Amygdala (tissue), 56 donors: Measurements from ENCODE around the gene OGFR.

Experiments used
- DNase-seq, 56 donors: peaks; one replicate each; lab custom pipeline; 2025; lab: John Stamatoyannopoulos, UW

Gene OGFR

DNA sequence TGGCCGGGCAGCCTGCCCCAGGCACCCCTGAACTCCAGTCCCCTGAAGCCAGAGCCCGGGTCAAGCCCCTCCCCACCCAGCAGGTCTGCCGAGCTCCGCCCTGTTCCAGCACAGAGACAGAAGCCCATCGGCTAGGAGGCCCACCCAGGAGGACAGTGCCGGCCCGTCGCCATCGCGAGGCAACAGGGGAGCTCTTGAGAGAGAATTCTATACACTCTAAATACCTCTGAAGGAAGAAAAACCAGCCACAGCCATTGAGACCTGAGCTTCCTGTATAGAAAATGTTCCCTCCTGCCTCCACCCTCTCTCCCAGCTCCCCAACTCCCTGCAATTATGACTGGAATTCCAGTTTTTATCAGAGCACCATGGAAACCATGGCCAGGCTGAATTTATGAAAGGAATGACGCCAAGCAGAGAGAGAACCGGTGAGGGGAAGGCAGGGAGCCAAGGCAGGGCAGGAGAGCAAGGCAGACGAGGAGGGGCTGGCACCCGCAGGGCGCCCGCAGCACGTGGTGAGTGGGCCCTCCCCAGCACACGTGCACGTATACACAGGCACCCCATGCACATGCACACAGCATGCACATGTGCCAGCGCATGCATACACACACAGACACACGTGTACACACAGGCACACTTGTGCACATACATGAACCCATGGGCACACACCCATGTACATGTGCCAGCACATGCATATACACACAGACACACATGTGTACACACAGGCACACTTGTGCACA is 35.9 kb upstream of the OGFR start:
- DNase-seq = peak in 13 of 56 donors; percentile 14 to 55 (median 30)

DNA sequence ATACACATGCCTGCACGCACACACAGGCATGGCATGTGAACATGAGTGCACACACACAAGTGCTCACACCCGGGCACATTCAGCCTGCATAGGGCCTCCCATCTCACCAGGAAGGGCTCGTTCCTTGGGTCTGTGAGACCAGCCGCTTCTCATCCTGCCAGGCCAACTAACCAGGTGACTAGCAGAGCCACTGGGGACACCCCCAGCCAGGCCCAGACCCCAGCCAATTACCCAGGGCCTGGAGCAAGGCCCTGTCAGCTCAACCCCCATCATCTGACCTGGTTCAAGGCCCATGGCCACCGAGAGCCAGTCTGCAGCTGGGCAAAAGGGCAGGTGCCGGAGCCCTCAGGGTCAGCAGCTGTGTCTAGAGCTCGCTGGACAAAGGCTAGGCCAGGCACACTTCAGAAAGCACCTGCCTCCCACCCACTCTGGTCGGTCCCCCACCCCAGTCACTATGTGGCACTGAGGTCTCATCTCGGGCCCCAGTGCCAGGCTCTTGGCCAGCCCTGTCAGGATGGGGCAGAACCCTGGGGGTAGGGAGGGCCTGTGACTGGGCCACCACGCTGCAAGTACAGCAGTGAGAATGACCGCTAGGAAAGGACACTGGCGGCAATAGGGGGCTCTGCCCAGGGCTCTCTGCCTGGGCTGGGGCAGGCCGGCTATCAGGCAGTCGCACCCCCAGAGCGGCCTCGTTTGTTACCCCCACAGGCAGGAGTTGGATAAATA is 35.1 kb upstream of the OGFR start:
- no peak for DNase-seq

DNA sequence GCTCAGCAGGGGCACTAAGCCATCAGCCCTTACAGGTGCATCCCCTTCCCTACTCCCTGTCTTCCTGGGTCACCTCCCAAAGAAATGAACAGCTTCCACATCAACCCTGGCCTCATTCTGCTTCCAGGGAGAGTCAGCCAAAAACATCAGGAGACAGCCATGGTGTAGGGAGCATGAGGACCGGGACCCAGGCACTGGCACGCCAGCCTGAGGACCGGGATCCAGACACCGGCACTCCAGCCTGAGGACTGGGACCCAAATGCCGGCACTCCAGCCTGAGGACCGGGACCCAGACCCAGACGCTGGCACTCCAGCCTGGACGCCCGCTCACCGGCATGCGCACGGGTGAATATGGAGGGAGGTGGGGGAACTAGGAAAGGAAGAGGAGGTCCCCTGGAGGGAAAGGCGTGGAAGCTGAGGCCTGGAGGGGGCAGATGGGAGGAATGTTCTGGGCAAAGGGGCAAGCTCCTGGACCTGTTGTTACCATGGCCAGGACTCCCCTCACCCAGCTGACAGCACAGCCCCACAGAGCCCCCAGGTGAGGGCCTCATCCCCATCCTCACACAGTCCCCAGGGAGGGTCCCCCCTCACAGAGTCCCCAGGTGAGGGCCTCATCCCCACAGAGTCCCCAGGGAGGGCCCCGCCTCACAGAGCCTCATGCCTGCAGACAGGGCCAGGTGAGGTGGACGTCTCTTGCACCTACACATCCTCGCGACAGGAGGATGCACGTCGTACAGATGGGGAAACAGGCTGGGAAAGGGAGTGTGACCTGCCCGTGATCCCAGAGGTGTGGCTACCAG is 34.3 kb upstream of the OGFR start:
- DNase-seq = no peak

DNA sequence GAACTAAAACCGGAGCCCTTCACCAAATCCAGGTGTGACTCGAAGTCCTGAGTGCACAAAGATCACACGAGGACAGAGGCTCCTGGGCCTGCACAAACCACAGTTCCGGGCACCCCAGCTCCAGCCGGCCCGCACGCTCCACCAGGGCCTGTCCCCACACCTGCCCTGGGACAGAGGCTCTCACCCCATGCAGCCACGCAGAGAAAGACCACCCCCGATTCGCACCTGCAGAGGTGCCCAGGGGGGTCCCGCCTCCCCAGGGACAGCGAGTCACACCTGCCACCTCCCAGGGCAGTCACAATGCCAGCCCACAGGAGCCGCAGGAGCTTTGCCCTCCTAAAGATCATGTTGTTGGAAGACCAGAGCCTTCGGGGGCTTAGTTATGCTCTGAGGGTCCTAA is 33.7 kb upstream of the OGFR start:
- DNase-seq = no peak

DNA sequence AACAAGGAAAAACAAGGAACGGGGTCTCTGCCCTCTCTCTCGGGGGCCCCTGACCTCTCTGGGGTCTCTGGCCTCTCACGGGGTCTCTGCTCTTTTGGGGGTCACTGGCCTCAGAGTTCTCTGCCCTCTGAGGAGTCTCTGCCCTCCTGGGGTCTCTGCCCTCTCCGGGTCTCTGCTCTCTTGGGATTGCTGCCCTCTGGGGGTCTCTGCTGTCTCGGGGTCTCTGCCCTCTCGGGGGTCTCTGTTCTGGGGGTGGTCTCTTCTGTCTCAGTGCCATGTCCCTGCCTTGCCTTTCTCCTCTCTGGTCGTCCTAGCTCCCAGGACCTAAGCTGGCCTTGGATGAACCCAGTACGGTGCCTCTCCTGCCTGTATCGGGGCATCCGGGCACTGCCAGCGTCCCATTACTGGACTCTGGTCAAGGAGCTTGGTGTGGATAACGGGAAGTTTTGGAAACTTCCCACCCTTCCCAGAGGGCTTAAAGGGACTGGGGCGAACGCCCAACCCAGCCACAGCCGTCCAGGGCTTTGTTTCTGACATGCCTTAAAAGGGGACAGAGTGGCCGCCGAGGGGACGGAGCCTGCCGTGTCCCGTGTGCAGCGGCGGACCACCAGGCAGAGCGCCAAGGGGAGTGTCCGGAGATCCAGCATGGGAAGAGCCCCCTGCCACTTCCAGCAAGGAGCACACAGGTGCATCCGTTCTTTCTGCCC is 33.1 kb upstream of the OGFR start:
- no peak for DNase-seq

DNA sequence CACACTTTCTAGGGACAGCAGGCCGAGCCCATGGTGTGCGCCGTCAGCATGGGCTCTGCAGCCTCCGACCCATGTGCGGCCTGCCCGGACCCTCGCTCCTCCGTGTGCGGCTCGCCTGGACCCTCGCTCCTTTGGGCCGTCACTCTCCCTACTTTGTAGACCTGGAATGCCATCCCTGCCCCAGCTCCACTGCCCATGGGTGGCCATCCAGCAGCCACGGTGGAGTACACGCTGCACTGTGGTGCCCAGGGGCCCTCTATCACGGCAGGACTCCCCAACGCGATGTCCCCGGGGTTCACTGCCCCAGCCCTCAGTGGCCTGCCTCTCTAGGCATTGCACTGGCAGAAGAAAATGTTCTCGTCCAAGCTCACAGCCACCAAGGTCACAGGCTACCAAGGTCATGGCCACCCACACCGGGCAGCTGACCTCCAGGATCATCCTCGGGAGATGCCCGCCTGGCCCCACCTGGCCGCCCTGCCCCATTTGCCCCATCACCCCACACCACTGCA is 32.5 kb upstream of the OGFR start:
- no peak for DNase-seq

DNA sequence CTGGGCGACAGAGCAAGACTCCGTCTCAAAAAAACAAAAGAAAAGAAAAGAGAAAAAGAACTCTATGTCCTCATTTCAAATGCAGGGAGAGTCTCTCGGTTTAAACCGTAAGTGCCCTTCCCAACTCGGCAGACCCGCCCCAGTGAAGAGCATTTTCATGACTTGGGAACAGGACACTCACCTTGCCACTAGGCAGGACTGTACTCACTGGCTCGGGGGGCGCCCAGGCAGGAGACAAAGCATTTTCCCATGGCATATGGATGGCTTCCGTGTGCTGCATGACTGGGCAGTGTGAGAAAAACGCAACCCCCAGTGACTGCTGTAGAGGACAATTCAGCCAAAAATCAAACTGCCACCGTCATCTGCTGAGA is 32.0 kb upstream of the OGFR start:
- DNase-seq = no peak

DNA sequence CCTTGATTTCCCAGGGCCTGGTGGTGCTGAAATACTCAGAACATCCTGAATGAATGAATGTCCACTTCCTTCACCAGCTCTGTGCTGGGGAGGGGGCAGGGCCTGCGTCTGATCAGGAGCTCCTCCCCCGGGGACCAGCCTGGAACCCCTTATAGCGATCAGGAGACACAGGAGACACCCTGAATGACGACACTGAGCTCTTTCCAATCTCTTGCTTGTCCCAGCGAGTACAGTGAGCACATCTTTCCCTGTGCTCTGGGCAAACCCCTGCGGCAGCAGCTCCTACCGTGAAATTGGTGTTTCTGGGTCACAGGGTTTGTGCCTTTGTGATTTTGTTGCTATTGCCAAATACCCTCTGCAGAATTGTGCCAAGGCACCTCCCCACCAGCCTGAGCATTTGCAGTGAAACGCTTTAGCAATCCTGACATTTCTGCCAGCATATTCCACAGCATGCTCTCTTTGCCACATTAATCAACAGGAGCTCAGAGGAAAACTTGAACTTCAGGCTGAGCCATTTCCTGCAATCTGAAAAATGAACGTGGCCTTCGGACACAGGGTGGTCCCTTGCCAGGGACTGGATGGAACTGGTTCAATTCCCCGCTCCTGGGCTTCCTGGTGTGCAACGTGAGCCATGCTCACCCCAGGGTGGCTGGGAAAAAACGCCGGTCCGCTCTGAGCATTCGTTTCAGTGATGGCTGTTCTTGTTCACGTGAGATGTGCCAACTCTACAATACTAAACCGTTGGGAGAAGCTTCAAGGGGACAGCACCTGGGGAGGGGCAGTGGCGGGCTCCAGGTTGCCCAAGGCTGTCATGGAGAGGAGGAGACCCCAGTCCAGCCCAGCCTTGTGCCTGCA is 31.4 kb upstream of the OGFR start:
- DNase-seq = peak in 1 of 56 donors; percentile 9

DNA sequence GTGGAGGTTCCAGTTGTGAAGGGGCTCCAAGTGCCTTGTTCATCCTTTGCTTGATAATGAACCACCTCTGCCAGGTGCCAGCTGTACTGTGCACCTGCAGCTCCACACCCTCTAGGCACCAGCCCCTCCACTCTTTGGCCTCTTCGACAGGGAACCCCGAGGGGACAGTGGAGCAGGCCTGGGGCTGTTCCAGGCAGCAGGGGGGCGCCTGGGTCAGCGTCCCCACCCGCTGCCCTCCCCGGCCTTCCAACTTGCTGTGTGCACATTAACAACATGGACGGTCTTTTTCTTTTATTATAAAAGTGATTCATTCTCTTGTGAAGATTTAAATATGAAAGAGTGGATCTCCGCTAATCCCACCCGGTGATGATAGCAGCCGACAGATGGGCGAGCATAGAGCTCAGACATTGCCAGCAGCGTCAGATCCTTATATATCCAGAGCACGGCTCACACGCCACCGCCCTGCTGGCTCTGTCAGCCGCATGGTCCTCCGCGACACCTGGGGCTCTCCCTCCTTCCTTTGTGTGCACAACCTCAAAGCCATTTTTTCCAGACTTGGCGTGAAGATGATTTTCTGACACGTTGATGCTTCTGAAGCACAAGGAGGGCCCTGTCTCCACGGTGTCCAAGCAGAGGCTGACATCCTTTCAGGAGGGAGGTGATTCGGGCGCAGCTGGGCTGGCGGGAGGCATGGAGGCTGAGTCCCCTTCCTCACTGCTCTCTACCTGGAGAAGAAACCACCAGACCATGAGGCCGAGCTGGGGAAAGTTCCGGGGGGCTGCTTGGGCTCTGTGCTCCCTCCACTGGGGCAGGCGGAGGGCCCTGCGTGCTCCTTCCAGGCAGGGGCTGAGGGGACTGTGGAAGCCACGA is 30.6 kb upstream of the OGFR start:
- peak in 9 of 56 donors; percentile 13 to 43 (median 24) for DNase-seq

DNA sequence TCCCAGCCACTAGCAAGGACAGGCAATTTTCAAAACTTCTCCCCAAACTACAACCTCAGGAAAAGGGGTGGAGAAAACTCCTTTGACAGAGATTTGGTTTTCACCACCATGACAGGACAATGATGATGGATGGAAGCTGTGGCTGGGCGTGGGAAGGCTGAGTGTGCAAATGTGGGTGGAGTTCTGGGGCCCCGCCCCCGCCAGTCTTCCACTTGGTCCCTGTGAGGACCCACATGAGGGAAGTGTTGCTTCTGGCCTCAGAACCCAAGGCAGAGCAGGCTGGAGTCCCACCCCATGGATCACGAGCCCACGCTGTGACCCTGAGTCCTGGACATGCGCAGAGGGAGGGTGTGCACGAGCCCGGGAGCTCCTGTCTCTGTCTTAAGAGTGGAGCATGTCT is 29.9 kb upstream of the OGFR start:
- no peak for DNase-seq

DNA sequence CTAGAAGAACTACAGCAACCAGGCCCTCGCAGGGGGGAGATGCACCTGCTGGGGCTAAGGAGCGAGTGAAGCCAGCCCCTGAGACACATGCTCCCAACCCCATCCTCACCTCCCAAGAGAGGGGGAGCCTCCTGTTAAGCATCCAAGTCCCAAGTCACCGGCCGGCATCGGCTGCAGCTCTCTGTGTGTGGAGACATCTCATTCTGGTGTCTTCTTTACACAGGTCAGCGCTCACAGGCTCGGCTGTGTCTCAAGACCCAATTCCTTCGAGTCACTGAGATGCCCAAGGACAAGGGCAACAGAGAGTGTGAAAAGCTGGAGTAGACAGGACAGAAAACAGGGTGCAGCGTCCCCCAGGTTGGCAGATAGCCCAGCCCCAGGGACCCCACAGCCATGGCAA is 29.4 kb upstream of the OGFR start:
- no peak for DNase-seq

DNA sequence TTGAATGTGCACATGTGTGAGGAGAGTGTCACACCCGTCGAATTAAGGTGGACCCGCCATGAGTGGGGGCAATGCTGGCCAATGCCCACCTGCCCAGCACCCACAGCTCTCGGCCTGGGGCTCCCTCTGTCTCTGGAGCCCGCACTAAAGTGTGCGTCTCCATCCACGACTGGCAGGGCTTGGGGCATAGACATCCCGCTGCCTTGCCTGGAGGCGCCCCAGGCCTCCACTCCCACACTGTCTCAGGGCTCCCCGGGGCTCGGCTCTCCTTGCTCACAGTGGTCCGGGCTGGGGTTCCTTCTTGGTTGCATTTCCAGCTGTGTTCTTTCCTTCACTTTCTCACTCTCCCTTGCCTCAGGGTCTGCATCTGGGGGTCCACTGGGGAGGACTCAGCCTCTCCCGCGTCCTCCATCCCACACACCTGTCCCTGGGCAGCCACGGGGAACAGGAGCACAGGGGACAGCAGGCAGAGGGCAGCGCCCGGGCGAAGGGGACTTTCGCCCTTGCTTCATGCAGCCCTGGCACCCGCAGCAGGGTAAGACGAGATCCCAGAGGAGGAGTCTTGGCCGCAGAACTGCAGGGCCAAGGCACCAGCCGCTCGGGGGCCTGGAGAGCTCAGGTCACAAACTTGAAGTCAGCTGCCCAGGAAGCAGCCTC is 28.5 kb upstream of the OGFR start:
- no peak for DNase-seq

DNA sequence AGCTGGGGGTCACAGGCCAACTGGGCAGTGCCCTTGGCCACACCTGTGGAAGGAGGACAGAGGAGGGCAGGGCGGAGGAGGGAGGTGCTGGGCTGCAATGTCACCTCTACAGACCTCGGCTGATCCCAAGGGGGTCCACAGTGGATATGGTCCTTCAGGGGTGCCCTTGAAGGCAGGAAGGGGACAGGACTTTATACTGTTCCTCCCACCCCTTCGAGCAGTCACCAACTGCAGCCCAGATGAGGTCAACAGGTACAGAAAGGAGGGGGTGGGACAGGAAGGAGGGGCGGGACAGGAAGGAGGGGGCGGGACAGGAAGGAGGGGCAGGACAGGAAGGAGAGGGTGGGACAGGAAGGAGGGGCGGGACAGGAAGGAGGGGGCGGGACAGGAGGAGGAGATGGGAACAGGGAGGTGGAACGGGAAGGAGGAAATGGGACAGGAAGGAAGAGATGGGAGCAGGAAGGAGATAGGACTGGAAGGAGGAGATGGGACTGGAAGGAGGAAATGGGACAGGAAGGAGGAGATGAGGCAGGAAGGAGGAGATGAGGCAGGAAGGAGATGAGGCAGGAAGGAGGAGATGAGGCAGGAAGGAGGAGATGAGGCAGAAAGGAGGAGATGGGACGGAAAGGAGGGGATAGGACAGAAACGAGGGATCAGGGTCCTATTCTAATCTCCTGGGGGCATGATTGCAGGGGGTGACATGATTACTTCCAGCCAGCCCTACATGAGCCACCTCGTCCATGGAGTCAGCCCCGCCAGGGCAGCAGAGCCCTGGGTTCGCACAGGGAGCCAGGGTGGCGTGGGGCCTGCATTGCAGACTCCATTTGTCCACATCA is 27.7 kb upstream of the OGFR start:
- no peak for DNase-seq

DNA sequence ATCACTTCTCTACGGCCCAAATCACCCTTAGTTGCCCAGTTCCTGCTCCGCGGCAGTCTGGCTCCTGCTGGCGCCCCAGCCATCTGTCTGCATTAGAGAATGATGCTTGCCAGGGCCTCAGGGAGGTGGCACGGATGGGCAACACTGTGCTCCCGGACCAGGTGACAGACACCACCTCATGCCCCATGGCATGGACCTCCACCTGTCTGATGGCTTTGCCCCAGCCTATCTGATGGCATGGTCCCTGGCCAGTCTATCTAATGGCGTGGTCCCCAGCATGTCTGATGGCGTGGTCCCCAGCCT is 27.2 kb upstream of the OGFR start:
- DNase-seq = no peak

DNA sequence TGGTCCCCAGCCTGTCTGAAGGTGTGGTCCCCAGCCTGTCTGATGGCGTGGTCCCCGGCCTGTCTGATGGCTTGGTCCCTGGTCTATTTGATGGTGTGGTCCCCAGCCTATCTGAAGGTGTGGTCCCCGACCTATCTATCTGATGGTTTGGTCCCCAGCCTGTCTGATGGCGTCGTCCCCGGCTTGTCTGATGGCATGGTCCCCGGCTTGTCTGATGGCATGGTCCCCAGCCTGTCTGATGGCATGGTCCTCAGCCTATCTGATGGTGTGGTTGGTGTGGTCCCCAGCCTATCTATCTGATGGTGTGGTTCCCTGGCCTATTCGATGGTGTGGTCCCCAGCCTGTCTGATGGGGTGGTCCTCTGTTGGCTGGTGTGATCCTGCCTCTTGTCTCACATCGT is 26.6 kb upstream of the OGFR start:
- no peak for DNase-seq

DNA sequence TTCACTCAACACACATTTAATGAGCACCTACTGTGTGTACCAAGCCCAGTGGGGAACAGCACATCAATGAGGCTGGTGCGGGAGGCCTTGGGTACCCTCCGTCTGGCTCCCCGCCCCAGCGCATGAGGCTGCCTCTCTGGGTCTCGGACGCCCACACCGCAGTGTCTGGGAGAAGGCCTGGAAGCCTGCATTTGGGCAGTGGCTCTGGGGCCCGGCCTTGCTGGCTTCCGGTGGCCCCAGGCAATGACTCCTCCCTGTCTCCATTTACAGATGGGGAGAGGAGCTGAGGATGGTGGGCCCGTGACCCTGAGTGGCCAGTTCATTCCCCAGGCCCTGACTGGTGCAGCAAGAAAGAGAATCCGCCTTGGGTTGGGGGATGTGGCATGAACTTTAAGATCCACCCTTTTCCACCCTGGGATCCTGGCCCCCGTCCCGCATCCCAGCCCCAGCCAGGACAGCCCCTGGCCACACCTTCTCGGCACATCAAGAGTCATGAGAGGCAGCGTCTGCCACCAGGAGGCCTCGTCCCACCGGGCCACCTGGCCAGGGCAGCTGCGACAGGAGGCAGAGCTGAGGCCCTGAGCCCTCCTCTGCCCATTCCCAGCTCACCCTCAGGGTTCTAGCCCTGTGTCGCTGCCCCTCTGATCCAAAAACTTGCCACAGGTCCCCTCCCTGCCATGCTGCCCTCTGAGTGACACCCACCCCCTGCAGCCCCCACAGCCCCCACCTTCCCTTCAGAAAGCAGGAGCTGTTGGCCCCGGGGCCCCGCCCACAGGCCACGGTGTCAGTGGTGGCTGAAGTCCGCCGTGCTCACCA is 25.8 kb upstream of the OGFR start:
- no peak for DNase-seq

DNA sequence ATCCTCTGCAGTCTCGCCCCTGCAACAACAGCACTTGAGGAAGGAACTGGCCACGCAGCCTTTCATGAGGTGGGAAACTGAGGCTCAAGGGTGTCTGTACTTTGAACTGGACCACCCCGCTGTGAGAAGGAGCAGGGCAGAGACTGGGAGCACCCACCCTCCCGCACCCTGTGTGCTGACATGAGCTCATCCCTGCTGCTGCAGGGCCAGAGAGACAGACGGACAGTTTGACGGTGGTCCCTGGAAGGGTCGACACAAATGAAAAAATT is 25.3 kb upstream of the OGFR start:
- DNase-seq = no peak
